Kidney capillary endothelial cell (primary cell): ENCODE results near the gene BORCS6.
A peak's percentile ranks its signal among the peaks of the same experiment; 100 is the strongest.
"Not testable (repeated sequence)": the region's sequence is repeated elsewhere in the genome, so short reads cannot be mapped to it uniquely, and the experiment has no call there.

Experiments used
- DNase-seq: peaks from one replicate; pipeline ENCODE4 v3.0.0-alpha.2; 2018; ENCODE audit warnings: low spot score

The BORCS6 gene

DNA sequence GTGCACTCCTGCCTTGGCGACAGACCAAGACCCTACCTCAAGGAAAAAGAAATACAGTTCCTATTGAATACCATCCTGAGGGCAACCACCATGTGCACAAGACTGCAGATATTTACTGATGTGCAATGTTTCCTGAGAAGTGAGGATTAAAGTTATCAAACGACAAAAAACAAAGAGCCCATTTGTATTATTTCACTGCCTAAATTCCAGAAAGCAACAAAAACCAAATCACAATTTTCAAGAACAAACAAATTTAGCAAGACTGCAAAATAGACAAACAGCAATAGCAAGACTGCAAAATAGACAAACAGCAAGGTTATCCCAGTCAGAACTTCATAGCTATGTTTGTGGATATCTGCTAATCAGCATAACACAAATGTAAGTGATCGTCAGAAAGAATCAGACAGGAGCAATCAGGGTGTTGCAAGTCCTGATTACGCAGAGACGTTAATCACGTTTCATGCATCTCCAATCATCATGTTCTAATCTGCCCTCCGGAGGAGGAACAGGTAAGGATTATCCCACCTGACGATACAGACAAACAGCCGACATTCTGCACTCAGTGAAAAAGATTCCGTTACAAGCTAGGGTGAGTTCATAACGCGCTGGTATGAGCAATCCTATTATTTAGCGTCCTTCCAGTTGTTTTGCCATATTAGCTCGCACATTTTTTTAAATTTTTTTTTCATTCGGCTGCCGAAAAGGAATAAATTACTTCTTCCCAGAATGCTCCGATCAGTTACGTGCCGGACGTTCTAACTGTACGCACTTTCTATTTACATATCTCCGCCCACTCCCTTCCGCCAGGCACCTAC lies 16.7 kb downstream of the BORCS6 start:
- DNase-seq, result peak; percentile 95

- not testable (repeated sequence) for DNase-seq
These were observed 19.8 kb downstream of the BORCS6 start for GRCh38 chr17:8170186-8170585.

DNA sequence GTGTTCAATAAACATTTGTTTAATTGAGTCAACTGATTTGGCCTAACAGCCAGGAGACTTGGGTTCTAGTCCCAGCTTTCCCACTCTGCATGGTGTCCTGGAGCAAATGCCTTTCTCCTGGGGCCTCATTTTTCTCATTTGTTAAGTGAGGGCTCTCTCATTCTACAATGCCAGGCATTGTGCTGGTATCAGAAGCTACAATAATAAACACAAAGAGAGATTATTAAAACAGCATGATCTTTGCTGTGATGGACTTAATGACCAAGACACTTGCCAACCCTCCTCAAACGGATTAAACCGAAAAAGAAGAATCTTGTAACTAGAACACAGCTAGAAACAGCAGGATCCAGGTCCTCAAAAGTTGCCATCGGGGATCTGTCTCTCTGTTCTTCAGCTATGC lies 22.5 kb downstream of the BORCS6 start:
- DNase-seq, result no peak

DNA sequence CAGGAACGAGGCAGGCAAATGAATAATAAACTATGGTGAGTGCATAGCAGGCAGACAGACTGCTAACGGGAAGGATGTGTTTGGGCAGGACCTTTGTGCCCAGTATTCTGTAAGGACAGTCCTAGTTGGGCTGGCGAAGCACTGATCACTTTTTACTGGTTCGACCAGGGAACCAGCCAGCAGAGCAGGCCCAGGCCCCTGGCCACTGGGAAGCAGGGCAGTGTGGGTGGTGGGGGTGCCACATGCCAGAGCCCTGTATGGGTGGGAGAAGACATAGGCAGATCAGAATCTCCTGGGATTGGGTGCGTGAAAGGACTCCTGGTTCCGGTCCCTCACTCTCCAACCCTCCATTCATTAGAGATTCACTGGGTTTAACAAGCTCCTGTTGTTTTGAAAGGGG lies 23.2 kb downstream of the BORCS6 start:
- no peak for DNase-seq

GRCh38 chr17:8164815-8165131 lies 25.2 kb downstream of the BORCS6 start:
- no peak for DNase-seq

DNA sequence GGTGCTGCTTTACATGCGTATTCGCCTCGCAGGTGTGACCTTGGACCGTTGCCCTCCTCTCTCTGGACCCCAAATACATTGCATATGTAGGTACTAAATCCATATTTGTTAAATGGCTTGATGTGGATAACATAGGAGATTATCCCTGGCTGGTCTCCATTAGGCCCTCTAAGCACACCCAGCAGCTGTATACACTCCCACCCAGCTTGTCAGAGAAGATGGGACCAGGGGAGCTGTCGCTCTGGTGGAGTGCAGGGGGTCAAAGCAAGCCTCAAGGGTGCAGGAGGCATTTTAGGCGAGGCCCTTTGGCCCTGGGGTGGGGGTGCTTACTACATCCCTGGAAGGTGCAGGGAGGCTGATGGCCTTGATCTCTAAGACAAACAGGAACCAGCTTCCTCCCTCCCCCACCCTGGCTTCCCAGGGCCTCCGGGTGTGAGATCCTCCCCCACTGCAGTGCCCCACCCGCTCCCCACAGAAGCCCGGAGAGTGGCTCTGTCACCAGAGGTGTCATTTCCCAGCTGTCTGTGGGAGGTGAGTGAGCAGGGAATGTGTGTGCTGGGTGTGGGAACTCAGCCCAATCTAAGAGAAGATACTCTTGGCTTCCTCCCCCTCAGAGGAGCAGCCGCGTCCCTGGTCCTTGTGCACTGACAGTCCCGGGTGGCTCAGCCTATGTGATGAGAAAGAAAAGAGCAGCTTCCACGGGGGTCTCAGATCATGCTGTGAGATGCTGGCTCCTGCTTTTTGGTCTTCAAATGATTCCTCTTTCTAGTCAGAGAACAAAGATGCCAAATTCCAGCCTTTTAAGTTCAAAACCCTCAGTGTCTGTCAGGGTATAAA lies 25.8 kb downstream of the BORCS6 start:
- no peak for DNase-seq

GRCh38 chr17:8162997-8163977 lies 26.7 kb downstream of the BORCS6 start:
- no peak for DNase-seq

- DNase-seq, result no peak
These were observed 27.6 kb downstream of the BORCS6 start, which contains the start of gene VAMP2 for GRCh38 chr17:8162233-8162996. VAMP2 (minus strand) TSS chr17:8162948; CDS start chr17:8162879, 69 bp downstream.

- no peak for DNase-seq
These were observed 28.4 kb downstream of the BORCS6 start for GRCh38 chr17:8161289-8162232.

DNA sequence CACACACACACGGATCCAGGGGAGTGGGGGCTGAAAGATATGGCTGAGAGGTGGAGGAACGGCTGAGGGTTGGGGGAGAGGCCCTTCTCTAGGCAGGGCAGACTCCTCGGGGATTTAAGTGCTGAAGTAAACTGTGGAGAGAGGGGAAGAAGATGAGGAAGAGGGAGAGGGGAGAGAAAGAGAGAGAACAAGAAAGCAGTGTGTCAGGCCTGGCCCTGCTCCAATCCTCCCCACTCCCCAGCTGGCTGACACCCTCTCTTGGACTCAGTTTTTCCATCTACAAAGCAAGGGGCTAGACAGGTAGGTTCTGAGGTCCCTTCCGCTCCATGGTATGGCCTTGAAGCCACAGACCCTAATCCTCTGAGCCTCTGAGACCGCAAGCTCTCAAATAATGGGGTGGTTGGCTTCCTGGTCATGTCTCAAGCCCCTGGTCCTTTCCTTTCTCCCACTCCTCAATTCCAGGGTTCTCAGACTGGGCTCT lies 29.2 kb downstream of the BORCS6 start:
- DNase-seq, result no peak

DNA sequence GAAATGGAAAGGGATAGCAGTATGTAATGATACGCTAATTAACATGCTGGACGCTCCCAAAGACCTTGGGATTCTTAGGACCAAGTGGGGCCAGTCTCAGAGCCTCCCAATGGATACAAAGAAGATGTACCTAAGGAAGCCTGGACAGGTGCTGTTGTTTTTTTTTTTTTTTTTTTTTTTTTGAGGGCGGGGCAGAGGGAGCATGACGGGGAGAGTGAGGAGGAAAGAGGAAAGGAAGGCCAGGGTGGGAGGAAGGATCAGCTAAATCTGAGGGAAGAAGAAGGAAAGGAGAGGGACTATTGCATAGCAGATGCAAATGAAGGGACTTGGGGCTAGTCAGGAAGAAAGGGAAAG lies 29.8 kb downstream of the BORCS6 start:
- DNase-seq, result no peak

DNA sequence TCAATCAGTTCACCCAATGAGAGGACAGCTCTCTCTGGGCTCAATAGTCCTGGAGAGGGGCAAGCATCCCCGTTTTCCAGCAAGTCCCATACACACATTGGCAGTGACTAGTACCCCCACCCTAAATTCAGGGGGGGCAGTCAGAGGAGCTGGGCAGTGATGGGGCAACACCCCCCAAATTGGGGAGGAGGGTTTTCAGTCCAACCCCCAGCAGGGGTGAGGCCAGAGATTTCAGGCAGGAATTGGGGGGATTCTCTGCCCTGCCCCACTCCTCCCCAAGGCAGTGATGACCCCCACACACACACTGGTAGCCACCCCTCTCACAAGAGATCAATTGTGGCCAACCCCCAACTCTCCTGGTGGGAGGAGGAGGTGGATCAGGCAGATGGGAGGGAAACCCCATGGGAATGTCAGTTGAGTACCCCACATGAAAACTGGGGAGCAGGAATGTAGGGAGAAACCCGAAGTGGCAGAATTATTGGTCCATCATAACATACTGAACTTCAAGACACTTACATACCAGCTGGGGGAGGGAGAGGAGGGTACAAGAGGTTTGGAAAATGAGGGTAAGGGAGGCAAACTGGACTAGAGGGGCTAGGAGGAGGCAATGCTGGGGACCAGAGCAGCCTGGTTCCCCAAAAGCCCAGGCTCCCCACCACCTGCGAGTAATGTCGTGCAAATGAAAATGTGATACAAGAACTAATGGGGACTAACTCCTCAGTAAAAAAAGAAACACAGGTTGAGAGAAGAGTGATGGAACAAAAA lies 30.3 kb downstream of the BORCS6 start:
- no peak for DNase-seq

GRCh38 chr17:8159032-8159400 lies 31.0 kb downstream of the BORCS6 start:
- no peak for DNase-seq

DNA sequence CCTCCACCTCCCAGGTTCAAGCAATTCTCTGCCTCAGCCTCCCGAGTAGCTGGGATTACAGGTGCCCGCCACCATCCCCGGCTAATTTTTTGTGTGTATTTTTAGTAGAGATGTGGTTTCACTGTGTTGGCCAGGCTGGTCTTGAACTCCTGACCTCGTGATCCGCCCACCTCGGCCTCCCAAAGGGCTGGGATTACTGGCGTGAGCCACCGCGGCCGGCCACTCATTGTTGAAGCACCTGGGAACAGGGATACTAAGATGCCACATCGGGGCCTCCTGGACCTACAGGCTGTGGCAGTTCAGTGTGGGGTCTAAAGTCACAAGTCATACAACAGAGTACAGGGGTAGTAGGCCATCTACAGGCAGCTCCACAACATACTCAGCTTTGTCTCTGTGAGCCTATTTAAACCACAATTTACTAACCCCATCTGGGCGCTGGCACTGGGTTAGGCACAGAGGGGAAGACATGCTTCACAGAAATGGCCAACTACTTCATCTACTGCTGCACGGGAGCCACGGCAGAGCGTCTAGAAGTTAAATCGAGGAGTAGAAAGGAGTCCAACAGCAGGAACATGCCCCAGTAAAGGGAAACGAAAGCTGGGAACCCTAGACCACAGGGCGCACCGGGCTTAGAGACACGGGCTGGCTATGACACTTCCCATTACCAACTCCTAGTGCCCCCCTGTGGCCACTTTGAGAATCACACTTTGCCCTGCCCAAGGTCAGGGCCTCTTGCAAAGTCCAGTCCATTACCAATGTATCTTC lies 31.5 kb downstream of the BORCS6 start:
- DNase-seq, result no peak

- DNase-seq, result peak; percentile 100
These were observed 33.6 kb downstream of the BORCS6 start for GRCh38 chr17:8156246-8156992.

- no peak for DNase-seq
These were observed 34.1 kb downstream of the BORCS6 start for GRCh38 chr17:8155996-8156245.

DNA sequence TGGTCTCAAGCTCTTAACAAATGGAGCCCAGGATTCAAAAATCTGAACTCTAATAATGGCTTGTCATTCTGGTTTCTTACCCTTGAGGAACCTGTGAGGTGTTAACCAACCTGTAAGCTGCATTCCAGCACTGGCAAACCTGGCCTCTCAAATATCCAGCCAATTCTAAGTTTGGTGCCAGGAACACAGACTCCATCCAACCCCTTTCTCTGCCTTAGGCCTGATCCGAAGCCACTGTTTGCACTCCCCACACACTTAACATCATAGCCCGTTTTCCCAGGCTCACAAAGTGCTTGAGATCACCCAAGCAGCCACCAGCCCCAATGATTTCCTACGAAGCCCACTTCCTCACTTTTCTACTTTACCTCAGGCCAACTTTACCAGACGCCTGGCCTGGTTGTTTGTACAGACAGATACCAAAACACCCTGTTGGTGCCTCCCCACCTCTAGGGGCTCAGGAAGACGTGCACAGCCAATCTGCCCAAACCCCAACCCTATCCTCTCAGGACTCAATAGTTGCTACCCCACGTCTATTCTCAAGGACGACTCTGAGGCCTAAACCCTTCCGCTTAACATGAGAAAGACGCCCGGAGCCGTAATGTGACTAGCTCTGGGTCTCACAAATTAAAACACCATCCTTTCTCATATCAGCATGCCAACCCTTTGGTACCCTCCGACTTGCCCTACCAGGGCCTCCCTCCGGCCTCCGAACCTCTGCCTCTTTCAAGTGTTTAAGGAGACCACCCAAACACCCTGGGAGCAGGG lies 34.6 kb downstream of the BORCS6 start:
- no peak for DNase-seq
